ENCODE data around the gene MSI2. TPM values are rescaled to one million over a fixed set of nuclear protein-coding genes. Genes with fewer than 3 reads are reported as not detected.

The MSI2 gene
- total RNA-seq, 1 donor from 2014 or later, result 90.7 TPM

DNA sequence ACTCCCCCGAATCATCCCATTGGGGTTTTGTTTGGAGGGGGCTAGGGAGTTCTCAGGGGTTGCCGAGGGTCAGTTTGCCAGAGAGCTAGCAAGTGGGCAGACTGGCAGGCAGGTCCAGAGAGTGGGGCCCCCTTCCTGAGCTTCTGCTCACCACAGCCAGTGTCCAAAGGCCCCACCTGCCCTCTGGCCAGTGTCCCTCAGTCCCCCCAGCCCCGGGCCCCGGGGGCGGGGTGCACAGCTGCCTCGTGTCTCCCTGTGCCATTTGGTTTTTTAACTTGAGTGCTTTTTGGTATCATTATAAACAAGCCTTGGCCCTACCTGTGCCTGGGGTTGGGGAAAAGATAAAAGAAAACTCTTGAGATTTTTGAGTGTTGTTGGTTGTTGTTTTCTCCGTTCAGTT is 397.0 kb downstream of the MSI2 start:
- ATAC-seq, result no peak
- no peak for DNase-seq
- intact Hi-C loops (cut with micrococcal nuclease), result no loop called here

- ATAC-seq, result no peak
- DNase-seq, result no peak
- intact Hi-C loops (cut with micrococcal nuclease), result no loop called here
These were observed 397.9 kb downstream of the MSI2 start for GRCh38 chr17:57654040-57654775.

GRCh38 chr17:57655553-57655952 is 399.2 kb downstream of the MSI2 start:
- ATAC-seq (no peak), DNase-seq (no peak)
- intact Hi-C loops (cut with micrococcal nuclease), result no loop called here

DNA sequence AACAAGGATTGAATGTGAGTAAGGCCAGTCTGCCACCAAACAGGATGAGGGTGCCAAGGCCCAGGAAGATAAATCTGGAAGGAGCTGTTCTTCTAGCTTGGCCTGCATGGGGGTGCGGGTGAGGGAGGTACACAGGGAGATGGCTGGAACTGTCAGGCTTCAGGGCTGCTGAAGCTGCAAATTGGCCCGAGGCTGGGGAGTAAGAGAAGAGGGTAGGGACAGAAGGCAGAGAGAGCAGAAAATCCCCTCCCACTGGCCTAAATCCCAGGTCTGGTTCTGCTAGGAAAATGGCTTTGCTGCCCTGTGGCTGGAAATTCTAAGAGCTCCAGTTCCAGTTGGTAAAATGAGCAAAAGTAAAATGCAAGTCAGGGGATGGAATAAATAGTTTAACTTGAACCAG is 400.9 kb downstream of the MSI2 start:
- ATAC-seq (no peak), DNase-seq (no peak)

GRCh38 chr17:57662041-57662440 is 405.7 kb downstream of the MSI2 start:
- no peak for DNase-seq
- intact Hi-C loops (cut with micrococcal nuclease), result no loop called here
- ATAC-seq, result no peak

More for the DNA sequence above, 400.9 kb downstream of the MSI2 start:
- intact Hi-C loops (cut with micrococcal nuclease), result no loop called here

DNA sequence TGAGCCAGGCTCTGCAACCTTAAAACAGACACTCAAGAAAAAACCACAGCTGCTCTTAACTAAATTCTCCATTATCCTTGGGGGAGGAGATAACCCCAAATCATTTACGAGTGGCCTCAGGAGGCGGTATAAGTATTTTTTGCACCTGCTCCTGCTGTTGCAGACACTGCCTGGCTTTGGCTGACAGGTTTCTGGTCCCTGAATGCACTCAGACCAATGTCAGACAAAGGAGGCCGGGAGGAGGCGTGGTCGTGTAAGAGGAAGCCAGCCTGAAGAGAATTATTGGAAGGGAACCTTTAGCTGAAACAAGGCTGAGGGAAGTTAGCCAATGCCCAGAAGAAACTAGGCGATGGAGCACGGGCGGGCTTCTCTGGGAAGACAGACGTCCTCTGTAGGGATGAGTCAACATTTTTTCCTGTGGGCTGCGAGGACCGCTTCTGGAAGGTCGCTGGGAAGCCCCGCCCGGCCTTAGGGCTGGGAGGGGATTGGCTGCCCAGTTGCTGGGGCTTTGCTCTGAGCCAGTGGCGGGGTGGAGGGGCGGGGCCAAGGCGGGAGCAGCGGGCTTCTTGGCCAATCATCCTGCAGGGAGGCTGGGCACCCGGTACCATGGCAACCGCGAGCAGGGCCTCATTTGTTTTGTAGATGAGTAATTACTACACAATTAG is 406.5 kb downstream of the MSI2 start:
- intact Hi-C loops (cut with micrococcal nuclease), result no loop called here
- peak; percentile 97 for DNase-seq

GRCh38 chr17:57663326-57664070 is 407.2 kb downstream of the MSI2 start:
- DNase-seq (no peak), ATAC-seq (no peak)
- intact Hi-C loops (cut with micrococcal nuclease), result no loop called here

More for the DNA sequence above, 406.5 kb downstream of the MSI2 start:
- peak; percentile 98 for ATAC-seq

- no peak for DNase-seq
- intact Hi-C loops (cut with micrococcal nuclease), result no loop called here
- ATAC-seq, result no peak
These were observed 408.8 kb downstream of the MSI2 start for GRCh38 chr17:57665128-57665527.

DNA sequence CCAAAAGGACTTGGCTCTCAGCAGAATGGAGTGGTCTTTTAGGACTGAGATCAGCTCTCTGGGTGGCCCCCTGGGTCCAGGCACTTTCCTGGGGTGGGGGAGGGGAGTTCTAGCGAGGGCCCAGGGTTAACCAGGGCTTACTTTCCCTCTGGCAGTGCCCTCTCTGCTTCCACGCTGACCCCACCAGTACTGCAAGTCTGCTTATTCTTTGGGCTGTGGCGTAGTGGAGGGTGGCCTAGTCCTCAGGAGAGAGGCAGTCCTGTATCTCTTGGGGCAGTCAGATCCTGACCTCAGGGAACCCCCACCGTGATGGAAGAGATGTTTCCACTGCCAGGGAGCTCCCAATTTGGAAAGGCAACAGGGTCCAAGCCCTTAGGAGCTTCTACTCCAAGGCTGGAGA is 409.4 kb downstream of the MSI2 start:
- ATAC-seq, result no peak
- intact Hi-C loops (cut with micrococcal nuclease), result no loop called here
- DNase-seq, result no peak

GRCh38 chr17:57666201-57666870 is 410.0 kb downstream of the MSI2 start:
- intact Hi-C loops (cut with micrococcal nuclease), result no loop called here
- ATAC-seq (no peak), DNase-seq (no peak)

- intact Hi-C loops (cut with micrococcal nuclease), result no loop called here
- ATAC-seq (no peak), DNase-seq (no peak)
These were observed 410.6 kb downstream of the MSI2 start for GRCh38 chr17:57666946-57667345.

DNA sequence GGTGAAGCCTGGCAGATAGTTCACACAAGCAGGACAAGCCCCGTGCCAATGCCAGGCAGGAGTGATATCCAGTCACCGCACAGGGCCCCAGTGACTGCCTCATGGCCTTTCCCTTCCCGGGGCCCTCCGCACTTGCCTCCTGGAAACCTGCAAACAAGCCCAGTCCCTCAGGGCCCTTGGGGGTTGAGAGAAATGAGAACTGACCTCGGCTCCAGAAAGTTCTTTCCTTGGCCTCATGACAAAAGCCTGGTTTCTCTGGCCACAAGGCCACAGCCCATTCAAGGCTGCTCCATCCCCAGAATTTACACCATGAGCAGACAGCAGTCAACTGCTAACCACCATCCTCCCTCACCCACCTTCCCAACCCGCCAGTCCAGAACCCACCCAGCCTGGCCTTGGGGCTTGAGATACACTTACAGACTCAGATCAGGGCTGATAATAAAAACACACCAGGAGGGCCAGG is 411.2 kb downstream of the MSI2 start:
- ATAC-seq (no peak), DNase-seq (no peak)
- intact Hi-C loops (cut with micrococcal nuclease), result no loop called here

DNA sequence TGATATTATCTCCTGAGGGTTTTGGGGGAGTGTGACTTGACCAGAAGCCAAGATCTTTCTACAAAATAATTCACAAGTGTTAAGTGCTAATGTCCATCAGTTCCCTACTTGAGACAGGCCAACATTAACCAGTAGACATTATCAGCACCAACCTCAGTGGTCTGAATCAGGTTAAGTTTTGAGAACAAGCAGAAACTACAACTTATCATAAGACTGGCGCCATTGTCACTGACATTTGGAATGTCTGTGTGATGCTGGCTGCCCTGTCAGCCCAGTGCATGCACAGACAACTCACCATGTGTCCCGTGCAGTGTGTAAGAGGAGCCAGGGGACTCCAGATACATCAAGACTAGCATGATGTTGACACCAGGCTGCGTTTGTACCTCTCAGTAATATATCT is 412.0 kb downstream of the MSI2 start:
- intact Hi-C loops (cut with micrococcal nuclease), result no loop called here
- DNase-seq, result no peak
- ATAC-seq, result peak; percentile 47

- ATAC-seq (no peak), DNase-seq (no peak)
- intact Hi-C loops (cut with micrococcal nuclease), result loop anchor here (5.0 to 10.0 kb wide), 2 partner anchors 428 to 535 kb away; no protein-coding TSS in a partner anchor
These were observed 413.6 kb downstream of the MSI2 start for GRCh38 chr17:57669671-57670529.

GRCh38 chr17:57670769-57671569 is 414.6 kb downstream of the MSI2 start:
- ATAC-seq (no peak), DNase-seq (no peak)
- intact Hi-C loops (cut with micrococcal nuclease), result loop anchor here (5.0 to 10.0 kb wide), 2 partner anchors 429 to 536 kb away; no protein-coding TSS in a partner anchor

- peak; percentile 92 for ATAC-seq
- peak; percentile 82 for DNase-seq
- intact Hi-C loops (cut with micrococcal nuclease), result loop anchor here (5.0 to 10.0 kb wide), 2 partner anchors 430 to 537 kb away; no protein-coding TSS in a partner anchor
These were observed 415.6 kb downstream of the MSI2 start for GRCh38 chr17:57671667-57672632.
